Astrocyte (in vitro differentiated cells and primary cell): ENCODE data around the gene GIT1.

Source experiments
- CTCF ChIP-seq: IDR thresholded peaks from 2 replicates; pipeline ENCODE4 v1.5.1; 2011; ENCODE audit warnings: low read depth, mild to moderate bottlenecking, inconsistent platforms, low read length, moderate library complexity; ENCODE audit not compliant: insufficient read depth
- EZH2 ChIP-seq: IDR thresholded peaks from 2 replicates; pipeline ENCODE4 v1.6.1; 2012; ENCODE audit warnings: mild to moderate bottlenecking, low read length, inconsistent platforms; ENCODE audit not compliant: insufficient read depth

- TF ChIP-seq CTCF = no peak
- no peak for TF ChIP-seq EZH2
Measured at GRCh38 chr17:29612404-29613280, 23.2 kb upstream of the GIT1 start.
